Stimulated activated CD4-positive, alpha-beta T cell treated with anti-CD3 and anti-CD28 coated beads, Interleukin-12 subunit alpha, Interleukin-12 subunit beta, amount 100 ng/mL, for 48 hours (primary cell): ENCODE results near the gene VRK1.

ENCODE experiments used
- DNase-seq, 3 donors: peaks; one replicate each; pipeline ENCODE4 v3.0.0-alpha.2; 2020; ENCODE audit warnings: low read depth in 2 of 3, low spot score in 1 of 3

Gene VRK1

GRCh38 chr14:96917442-96917963, 120.3 kb downstream of the VRK1 start:
- no peak for DNase-seq

GRCh38 chr14:96920023-96920422, 122.8 kb downstream of the VRK1 start:
- DNase-seq: no peak

- DNase-seq: no peak
Measured at GRCh38 chr14:96920820-96921219, 123.6 kb downstream of the VRK1 start.

- no peak for DNase-seq
Measured at GRCh38 chr14:96922986-96923385, 125.8 kb downstream of the VRK1 start.

- no peak for DNase-seq
Measured at GRCh38 chr14:96925422-96925821, 128.2 kb downstream of the VRK1 start.

- DNase-seq: no peak
Measured at GRCh38 chr14:96926001-96926400, 128.8 kb downstream of the VRK1 start.

GRCh38 chr14:96928779-96929380, 131.7 kb downstream of the VRK1 start:
- no peak for DNase-seq

- no peak for DNase-seq
Measured at GRCh38 chr14:96929950-96930349, 132.8 kb downstream of the VRK1 start.

- DNase-seq: no peak
Measured at GRCh38 chr14:96930526-96930925, 133.3 kb downstream of the VRK1 start.
